HG03354 (cell line): ENCODE measurements around the gene HYDIN.

Source experiments
- ATAC-seq: cut with Tn5 transposase; IDR thresholded peaks from one replicate; pipeline ENCODE4 v1.9.1; 2021; ENCODE audit warnings: mild to moderate bottlenecking; ENCODE audit not compliant: unreplicated experiment, poor library complexity, severe bottlenecking

The HYDIN gene

GRCh38 chr16:70800781-70801480 lies 429.6 kb downstream of the HYDIN start, which contains the start of gene VAC14:
Gene VAC14 (minus strand): TSS chr16:70801158. CDS start chr16:70800900, 258 bp downstream.
- ATAC-seq, result peak; percentile 95

DNA sequence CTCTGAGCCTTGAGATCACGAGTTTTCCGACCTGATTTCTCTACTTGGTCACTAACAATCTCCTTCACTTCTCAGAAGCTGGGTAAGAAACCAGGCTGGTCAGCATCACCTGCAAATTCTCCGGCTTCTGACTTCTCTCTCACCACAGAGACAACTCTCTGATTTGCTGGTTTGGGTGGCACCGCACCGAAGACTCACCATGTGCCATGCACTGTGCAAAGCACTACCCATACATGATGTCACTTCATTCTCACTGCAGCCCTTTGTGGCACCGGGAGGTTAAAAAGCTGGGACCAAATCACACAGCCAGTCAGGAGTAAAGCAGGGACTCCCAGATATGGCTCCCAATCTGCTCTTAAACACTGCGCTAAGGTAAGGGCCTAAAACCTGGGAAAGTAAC lies 430.2 kb downstream of the HYDIN start:
- no peak for ATAC-seq

DNA sequence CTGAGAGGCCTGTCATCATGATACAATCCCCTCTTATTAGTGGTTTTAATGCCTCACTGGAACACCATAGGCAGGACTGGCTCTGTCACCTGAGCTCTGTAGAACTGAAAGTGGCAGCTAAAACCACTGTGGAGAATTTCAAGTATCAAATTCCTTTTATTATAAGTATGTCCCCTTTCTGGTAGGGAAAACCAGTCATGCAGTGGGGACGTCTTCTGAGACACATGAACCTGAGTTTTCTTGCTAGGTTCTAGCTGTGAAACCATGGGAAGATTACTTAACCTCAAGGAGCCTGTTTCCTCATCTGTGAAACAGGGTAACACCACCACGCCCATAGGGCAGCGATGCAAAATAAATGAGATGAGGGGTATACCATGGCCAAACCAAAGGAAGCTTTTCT lies 434.2 kb downstream of the HYDIN start:
- no peak for ATAC-seq

GRCh38 chr16:70795296-70795912 lies 435.1 kb downstream of the HYDIN start:
- ATAC-seq, result no peak

GRCh38 chr16:70793851-70794502 lies 436.5 kb downstream of the HYDIN start:
- peak; percentile 66 for ATAC-seq

DNA sequence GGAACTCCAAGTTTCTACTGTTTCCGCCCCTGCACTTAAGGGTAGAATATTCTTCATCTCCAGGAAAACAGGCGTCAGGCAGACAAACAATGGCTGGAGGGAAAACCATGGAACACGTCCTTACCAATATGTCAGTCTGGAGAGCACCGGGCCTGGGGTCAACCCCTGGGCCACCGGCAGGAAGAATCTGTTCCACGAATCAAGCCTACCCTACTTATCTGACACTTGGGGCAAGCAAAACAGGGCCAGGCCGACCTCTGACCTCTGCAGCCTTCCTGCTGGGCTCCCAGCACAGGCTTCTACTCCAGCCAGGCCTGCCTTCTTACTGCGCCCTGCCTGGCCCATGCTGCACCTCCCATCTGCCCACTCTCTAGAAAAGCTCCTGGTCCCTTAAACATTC lies 439.7 kb downstream of the HYDIN start:
- ATAC-seq, result no peak

GRCh38 chr16:70789595-70790447 lies 440.7 kb downstream of the HYDIN start:
- no peak for ATAC-seq

DNA sequence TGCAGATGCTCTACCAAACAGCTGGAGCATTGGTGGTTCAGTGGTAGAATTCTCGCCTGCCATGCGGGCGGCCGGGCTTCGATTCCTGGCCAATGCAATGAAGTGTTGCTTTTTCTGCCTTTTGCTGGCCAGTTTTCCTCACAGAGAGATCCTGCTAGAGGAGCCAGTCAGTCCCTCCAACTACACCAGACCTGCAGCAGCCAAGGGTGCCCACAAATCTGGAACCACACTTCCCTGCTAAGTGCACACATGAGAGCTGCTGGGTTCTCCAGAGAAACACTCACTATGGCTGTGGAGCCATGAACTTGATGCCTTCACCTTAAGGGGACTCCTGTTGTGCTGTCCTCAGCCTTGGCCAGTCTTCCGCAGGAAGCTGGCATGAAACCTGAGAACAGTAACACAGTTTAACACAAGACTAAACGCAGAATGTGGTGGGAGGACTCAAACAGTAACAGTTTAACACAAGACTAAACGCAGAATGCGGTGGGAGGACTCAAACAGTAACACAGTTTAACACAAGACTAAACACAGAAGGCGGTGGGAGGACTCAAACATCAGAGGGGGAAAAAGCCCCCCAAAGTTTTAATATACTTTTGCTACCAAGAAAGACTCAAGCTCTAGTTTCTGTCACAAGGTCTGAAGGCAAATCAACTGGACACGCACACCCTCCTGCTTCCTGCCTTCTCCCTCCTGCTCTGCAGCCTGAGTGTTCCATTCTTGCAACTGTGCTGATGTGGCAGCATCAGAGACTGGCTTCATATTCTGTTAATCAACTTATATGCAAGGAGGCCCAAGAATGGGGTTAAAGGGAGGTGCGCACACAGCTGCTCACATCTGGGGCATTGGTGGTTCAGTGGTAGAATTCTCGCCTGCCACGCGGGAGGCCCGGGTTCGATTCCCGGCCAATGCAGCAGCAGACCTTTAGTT lies 441.6 kb downstream of the HYDIN start:
- ATAC-seq, result no peak

- ATAC-seq, result no peak
Observed at GRCh38 chr16:70786020-70786755, 444.3 kb downstream of the HYDIN start.

DNA sequence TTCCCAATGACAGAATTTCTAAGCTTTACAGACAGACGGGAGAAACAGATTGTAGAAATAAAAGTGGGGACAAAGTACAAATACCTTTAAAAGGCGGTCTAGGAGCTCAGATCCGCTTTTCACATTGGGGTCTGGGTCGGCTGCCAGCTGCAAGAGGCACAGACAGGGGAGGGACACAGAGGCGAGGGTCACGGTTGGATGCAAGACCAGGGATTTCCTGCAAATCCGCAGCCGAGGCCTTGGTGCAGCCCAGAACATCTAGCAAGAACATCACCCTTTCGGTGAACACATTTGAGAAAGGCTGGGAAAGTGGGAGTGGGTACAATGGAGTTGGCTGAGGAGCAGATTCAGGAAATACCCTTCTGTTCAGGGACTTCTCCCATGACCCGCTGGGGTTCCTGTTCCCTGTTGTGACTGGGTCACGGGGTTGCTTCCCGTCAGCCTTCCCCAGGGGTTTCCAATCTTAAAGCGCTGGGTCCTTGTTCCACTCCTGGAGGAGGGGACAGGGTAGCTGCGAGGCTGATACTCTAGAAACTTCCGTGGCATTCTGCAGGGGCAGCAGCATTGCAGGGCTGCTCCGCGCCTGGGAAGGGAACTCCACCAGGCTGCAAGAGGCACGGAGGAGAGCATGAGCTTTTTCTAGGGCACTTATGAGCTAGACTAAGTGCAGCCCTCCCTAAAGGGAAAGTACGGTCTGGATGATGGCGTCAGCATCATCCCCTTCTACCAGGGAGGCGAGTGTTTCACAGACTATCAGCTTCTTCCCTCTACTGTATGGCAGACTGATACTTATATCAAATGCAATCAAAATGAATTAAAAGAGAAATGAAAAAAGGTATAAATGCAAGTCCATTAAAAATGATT lies 445.6 kb downstream of the HYDIN start:
- ATAC-seq, result no peak

- ATAC-seq, result no peak
Observed at GRCh38 chr16:70782237-70782636, 448.3 kb downstream of the HYDIN start.

DNA sequence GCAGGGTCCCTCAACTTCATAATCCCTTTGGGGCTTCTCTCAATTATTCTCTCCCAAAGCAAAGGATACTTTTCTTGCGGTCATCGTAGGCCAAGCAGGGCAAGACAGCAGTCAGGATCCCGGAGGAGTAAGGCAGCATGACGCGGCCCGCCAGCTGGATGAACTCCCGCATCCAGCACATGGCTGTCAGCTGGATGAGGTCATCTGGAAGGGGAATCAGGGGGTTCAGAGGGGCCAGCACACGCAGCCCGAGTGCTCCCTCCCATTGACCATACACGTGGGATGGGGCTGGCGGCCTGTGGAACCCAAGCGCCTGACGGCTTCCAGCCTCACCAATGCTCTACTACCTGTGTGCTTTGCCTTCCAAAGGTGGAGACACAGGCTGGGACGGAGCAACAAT lies 448.7 kb downstream of the HYDIN start:
- ATAC-seq, result no peak

GRCh38 chr16:70780546-70780945 lies 450.0 kb downstream of the HYDIN start:
- no peak for ATAC-seq

DNA sequence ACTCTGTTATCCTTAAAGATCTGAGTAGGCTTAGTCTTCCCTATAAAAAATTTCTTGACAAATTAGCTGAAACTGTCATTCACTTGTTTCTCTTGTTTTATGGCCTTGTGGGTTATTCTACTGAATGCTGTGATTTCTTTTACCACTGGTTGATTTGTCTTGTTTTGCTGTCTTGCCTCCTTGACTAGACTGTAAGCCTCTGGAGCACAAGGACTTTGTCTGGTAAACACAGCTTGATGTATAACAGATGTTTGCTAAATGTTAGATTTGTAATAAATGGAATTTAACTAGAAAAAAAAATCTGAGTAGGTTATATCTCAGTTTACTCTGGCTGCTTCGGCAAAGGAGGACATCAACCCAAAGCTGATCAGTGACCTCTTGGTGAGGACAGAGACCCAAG lies 451.2 kb downstream of the HYDIN start:
- ATAC-seq, result no peak

GRCh38 chr16:70778901-70779309 lies 451.6 kb downstream of the HYDIN start:
- no peak for ATAC-seq

DNA sequence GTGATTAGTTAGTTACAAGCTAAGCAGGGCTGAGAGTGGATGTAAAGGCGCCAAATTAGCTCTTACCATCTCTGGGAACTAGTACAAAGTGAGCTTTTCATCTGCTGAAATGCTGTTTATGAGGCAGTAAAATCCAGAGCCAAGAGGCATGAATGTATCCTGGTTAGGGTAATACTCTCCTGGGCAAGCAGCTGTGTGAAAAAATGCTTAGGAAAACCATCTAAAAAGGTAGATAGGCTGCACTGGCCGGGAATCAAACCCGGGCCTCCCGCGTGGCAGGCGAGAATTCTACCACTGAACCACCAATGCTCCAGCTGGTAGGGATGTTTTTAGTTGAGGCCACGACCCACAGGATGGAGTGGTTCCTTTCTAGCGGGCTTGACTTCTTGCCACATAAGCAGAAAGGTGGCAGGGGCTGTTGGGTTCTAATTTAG lies 452.5 kb downstream of the HYDIN start:
- ATAC-seq, result no peak

GRCh38 chr16:70777496-70777895 lies 453.0 kb downstream of the HYDIN start:
- no peak for ATAC-seq

- ATAC-seq, result no peak
Observed at GRCh38 chr16:70775399-70775798, 455.1 kb downstream of the HYDIN start.
